H9 (cell line): ENCODE results near the gene NCAM2. TPM values are rescaled to one million over a fixed set of nuclear protein-coding genes. Genes with fewer than 3 reads are reported as not detected.

Experiments used
- DNase-seq: peaks from one replicate; pipeline ENCODE4 v3.0.0-alpha.2; 2017
- H2AFZ ChIP-seq: one replicate; pipeline ENCODE4 v1.6.1; 2013; ENCODE audit warnings: mild to moderate bottlenecking, low read length, control low read depth, moderate library complexity
- H2AK5ac ChIP-seq: 2 replicates; pipeline ENCODE4 v1.6.1; 2013; ENCODE audit warnings: low read length, control low read depth, mixed read lengths; ENCODE audit not compliant: insufficient read length
- H2BK120ac ChIP-seq: one replicate; pipeline ENCODE4 v1.6.1; 2013; ENCODE audit warnings: low read depth, mild to moderate bottlenecking, low read length, control low read depth, inconsistent platforms; ENCODE audit not compliant: poor library complexity, severe bottlenecking
- H2BK12ac ChIP-seq: 2 replicates; pipeline ENCODE4 v1.6.1; 2013; ENCODE audit warnings: low read length, control low read depth, mixed read lengths, low read depth; ENCODE audit not compliant: insufficient read length
- H2BK15ac ChIP-seq: 2 replicates; pipeline ENCODE4 v1.6.1; 2013; ENCODE audit warnings: low read depth, low read length, control low read depth
- H2BK20ac ChIP-seq: one replicate; pipeline ENCODE4 v1.6.1; 2013; ENCODE audit warnings: low read depth, mild to moderate bottlenecking, low read length, control low read depth, inconsistent platforms; ENCODE audit not compliant: poor library complexity, severe bottlenecking
- H2BK5ac ChIP-seq: 2 replicates; pipeline ENCODE4 v1.6.1; 2013; ENCODE audit warnings: low read length, control low read depth, mixed read lengths; ENCODE audit not compliant: insufficient read length
- H3K14ac ChIP-seq: 2 replicates; pipeline ENCODE4 v1.6.1; 2013; ENCODE audit warnings: low read length, control low read depth; ENCODE audit not compliant: insufficient read depth
- H3K18ac ChIP-seq: 2 replicates; pipeline ENCODE4 v1.6.1; 2013; ENCODE audit warnings: low read depth, mild to moderate bottlenecking, mixed read lengths, low read length, control low read depth; ENCODE audit not compliant: insufficient read length
- H3K23ac ChIP-seq: 2 replicates; pipeline ENCODE4 v1.6.1; 2013; ENCODE audit warnings: low read length, control low read depth, mixed read lengths, low read depth; ENCODE audit not compliant: insufficient read length
- H3K23me2 ChIP-seq: 2 replicates; pipeline ENCODE4 v1.6.1; 2013; ENCODE audit warnings: low read depth, mild to moderate bottlenecking, mixed read lengths, low read length, control low read depth; ENCODE audit not compliant: insufficient read length, poor library complexity, severe bottlenecking
- H3K27ac ChIP-seq: 2 replicates; pipeline ENCODE4 v1.5.1; 2013; ENCODE audit warnings: low read length, control low read depth, mixed read lengths, low read depth; ENCODE audit not compliant: insufficient read length
- H3K27me3 ChIP-seq: 2 replicates; pipeline ENCODE4 v1.6.1; 2013; ENCODE audit warnings: low read length, control low read depth, inconsistent platforms; ENCODE audit not compliant: insufficient read depth
- H3K4ac ChIP-seq: 2 replicates; pipeline ENCODE4 v1.6.1; 2013; ENCODE audit warnings: low read depth, mild to moderate bottlenecking, control low read depth, inconsistent platforms, low read length, moderate library complexity
- H3K4me1 ChIP-seq: 2 replicates; pipeline ENCODE4 v1.6.1; 2013; ENCODE audit warnings: low read length, control low read depth, inconsistent platforms; ENCODE audit not compliant: insufficient read depth
- H3K4me2 ChIP-seq: 2 replicates; pipeline ENCODE4 v1.6.1; 2013; ENCODE audit warnings: low read length, control low read depth, mixed read lengths; ENCODE audit not compliant: insufficient read length, insufficient read depth
- H3K56ac ChIP-seq: 2 replicates; pipeline ENCODE4 v1.6.1; 2013; ENCODE audit warnings: low read depth, mild to moderate bottlenecking, mixed read lengths, low read length, control low read depth; ENCODE audit not compliant: insufficient read length
- H3K79me1 ChIP-seq: 2 replicates; pipeline ENCODE4 v1.6.1; 2013; ENCODE audit warnings: low read depth, mild to moderate bottlenecking, moderate library complexity, low read length, control low read depth, inconsistent platforms; ENCODE audit not compliant: insufficient read depth, poor library complexity, severe bottlenecking
- H3K79me2 ChIP-seq: 2 replicates; pipeline ENCODE4 v1.6.1; 2013; ENCODE audit warnings: low read length, control low read depth, inconsistent platforms; ENCODE audit not compliant: insufficient read depth
- H3K9ac ChIP-seq: 2 replicates; pipeline ENCODE4 v1.6.1; 2013; ENCODE audit warnings: low read length, control low read depth, mixed read lengths; ENCODE audit not compliant: insufficient read length; ENCODE audit errors: extremely low read depth
- H3K9me3 ChIP-seq: one replicate; pipeline ENCODE4 v1.6.1; 2013; ENCODE audit warnings: low read depth, low read length, inconsistent platforms; ENCODE audit not compliant: control insufficient read depth
- H3T11ph ChIP-seq: one replicate; pipeline ENCODE4 v1.6.1; 2013; ENCODE audit warnings: mild to moderate bottlenecking, low read length, control low read depth, inconsistent platforms
- H4K20me1 ChIP-seq: one replicate; pipeline ENCODE4 v1.6.1; 2013; ENCODE audit not compliant: control insufficient read depth, insufficient read length, insufficient read depth
- H4K5ac ChIP-seq: 2 replicates; pipeline ENCODE4 v1.6.1; 2013; ENCODE audit warnings: low read depth, mild to moderate bottlenecking, mixed read lengths, low read length, control low read depth; ENCODE audit not compliant: insufficient read length
- H4K8ac ChIP-seq: replicated peaks from 2 replicates; pipeline ENCODE4 v1.6.1; 2013; ENCODE audit warnings: low read length, control low read depth, mixed read lengths, low read depth; ENCODE audit not compliant: insufficient read length
- H4K91ac ChIP-seq: 2 replicates; pipeline ENCODE4 v1.6.1; 2013; ENCODE audit warnings: low read depth, mild to moderate bottlenecking, moderate library complexity, mixed read lengths, low read length, control low read depth; ENCODE audit not compliant: insufficient read length
- H3K27ac Mint-ChIP-seq, 3 experiments: 2 replicates in 2 of 3; 3 replicates in 1 of 3; pipeline ENCODE4 v1.8.0; 2020 to 2021; ENCODE audit warnings: mixed read lengths in 3 of 3, mild to moderate bottlenecking in 1 of 3, moderate library complexity in 1 of 3
- H3K27me3 Mint-ChIP-seq: 2 replicates; pipeline ENCODE4 v1.8.0; 2021; ENCODE audit warnings: low read depth, mild to moderate bottlenecking, moderate library complexity, mixed read lengths
- H3K36me3 Mint-ChIP-seq, 3 experiments: 2 replicates in 2 of 3; 3 replicates in 1 of 3; pipeline ENCODE4 v1.8.0; 2020 to 2021; ENCODE audit warnings: low read depth in 3 of 3, mixed read lengths in 3 of 3; ENCODE audit not compliant: insufficient read depth in 1 of 3
- H3K4me1 Mint-ChIP-seq, 2 experiments: 2 replicates each; pipeline ENCODE4 v1.8.0; 2020; ENCODE audit warnings: mixed read lengths in 2 of 2
- H3K4me3 Mint-ChIP-seq, 2 experiments: 2 replicates in 1 of 2; 3 replicates in 1 of 2; pipeline ENCODE4 v1.8.0; 2020 to 2021; ENCODE audit warnings: mild to moderate bottlenecking in 2 of 2, mixed read lengths in 2 of 2, moderate library complexity in 1 of 2
- H3K9me3 Mint-ChIP-seq, 2 experiments: 2 replicates in 1 of 2; 3 replicates in 1 of 2; pipeline ENCODE4 v1.8.0; 2020; ENCODE audit warnings: mild to moderate bottlenecking in 2 of 2, mixed read lengths in 2 of 2, moderate library complexity in 1 of 2
- CTCF ChIP-seq: fragments of 200-600 bp; sonication (generic); conservative IDR thresholded peaks from 3 replicates; pipeline ENCODE4 v1.8.0; 2021; ENCODE audit warnings: antibody characterized with exemption, mild to moderate bottlenecking
- total RNA-seq: library from RNA; stranded (reverse); gene quantifications from 2 replicates; pipeline ENCODE4 v1.2.1, GENCODE V29; 2021

Gene NCAM2
- total RNA-seq, 1 experiment from 2014 or later: 2.2 TPM

- H3K9me3 Mint-ChIP-seq: no peaks in the 10 kb centered on the region; a peak in 1 of 5 replicates
- Histone ChIP-seq H2BK20ac (no peak overlapping the region), H2BK12ac (no peak overlapping the region), H3K27me3 (no peaks in the 10 kb centered on the region), H3K4ac (no peak overlapping the region), H3K14ac (no peak overlapping the region), H3K23ac (no peak overlapping the region), H2AFZ (no peak overlapping the region), H3K79me2 (no peaks in the 10 kb centered on the region), H3K56ac (no peak overlapping the region), H3K4me2 (no peak overlapping the region), H3K23me2 (no peaks in the 10 kb centered on the region), H4K8ac (no peak overlapping the region), H2BK15ac (no peak overlapping the region), H3K18ac (no peak overlapping the region), H4K91ac (no peak overlapping the region), H2BK120ac (no peak overlapping the region), H4K5ac (no peak overlapping the region), H2AK5ac (no peak overlapping the region), H4K20me1 (no peaks in the 10 kb centered on the region), H3K4me1 (no peaks in the 10 kb centered on the region), H3K79me1 (no peaks in the 10 kb centered on the region), H3K27ac (no peak overlapping the region), H3K9me3 (no peaks in the 10 kb centered on the region), H2BK5ac (no peak overlapping the region), H3K9ac (no peak overlapping the region), H3T11ph (no peak overlapping the region)
- H3K36me3 Mint-ChIP-seq: no peaks in the 10 kb centered on the region
- DNase-seq: no peak
- H3K27ac Mint-ChIP-seq: no peak overlapping the region
- H3K27me3 Mint-ChIP-seq: no peaks in the 10 kb centered on the region
- peaks cover 9 to 13% of the 10 kb centered on the region in 2 experiments for H3K4me1 Mint-ChIP-seq
- no peak for TF ChIP-seq CTCF
- H3K4me3 Mint-ChIP-seq: no peak overlapping the region
Observed at GRCh38 chr21:21367583-21367982, 369.4 kb downstream of the NCAM2 start.
